Activated CD8-positive, alpha-beta memory T cell treated with anti-CD3 and anti-CD28 coated beads for 36 hours (primary cell): ENCODE results near the gene ATP6V0E1. TPM values are rescaled to one million over a fixed set of nuclear protein-coding genes. Genes with fewer than 3 reads are reported as not detected.

Source experiments
- total RNA-seq, 2 experiments: library from RNA; stranded (reverse); gene quantifications; one replicate each; pipeline ENCODE4 v1.2.3, GENCODE V29; 2021

The ATP6V0E1 gene
- total RNA-seq, 2 experiments from 2014 or later: 155 TPM

Other genes with a start within 250 kb of the ATP6V0E1 start
- gene DUSP1, start 212.6 kb upstream of the ATP6V0E1 start, total RNA-seq: 1 to 10 TPM; 7.0 to 7.3 TPM
- gene ERGIC1, start 149.5 kb upstream of the ATP6V0E1 start, total RNA-seq: 10 to 100 TPM; 39.7 to 41.0 TPM
- 10 to 100 TPM; 93.5 to 94.3 TPM for gene RPL26L1, start 24.3 kb upstream of the ATP6V0E1 start, total RNA-seq
- gene CREBRF, start 72.6 kb downstream of the ATP6V0E1 start, total RNA-seq: 1 to 10 TPM; 5.4 to 5.6 TPM
- gene BNIP1, start 160.8 kb downstream of the ATP6V0E1 start, total RNA-seq: 10 to 100 TPM; 23.2 to 24.7 TPM